Breast epithelium (tissue), 4 donors: ENCODE data around the gene CHSY3. TPM values are rescaled to one million over a fixed set of nuclear protein-coding genes. Genes with fewer than 3 reads are reported as not detected.
A peak's percentile ranks its signal among the peaks of the same experiment; 100 is the strongest.

ENCODE experiments used
- DNase-seq, 2 donors: peaks; one replicate each; pipeline ENCODE4 v3.0.0-alpha.2; 2019; ENCODE audit warnings: low spot score in 2 of 2
- H3K27ac ChIP-seq, 2 donors: fragments of 200-600 bp; sonication (generic) in 1 of 2; one replicate each; pipeline ENCODE4 v1.5.1; 2016 to 2019; ENCODE audit warnings: mild to moderate bottlenecking in 1 of 2
- H3K27me3 ChIP-seq, 2 donors: fragments of 200-600 bp; sonication (generic) in 1 of 2; one replicate each; pipeline versions ENCODE4 v1.5.1 to v1.6.0; 2017 to 2019; ENCODE audit warnings: control low read depth in 1 of 2, mild to moderate bottlenecking in 1 of 2
- H3K36me3 ChIP-seq: fragments of 200-600 bp; one replicate; pipeline ENCODE4 v1.5.1; 2019
- H3K4me1 ChIP-seq, 2 donors: fragments of 200-600 bp; sonication (generic); one replicate each; pipeline ENCODE4 v1.5.1; 2016 to 2019; ENCODE audit warnings: control low read depth in 1 of 2
- H3K4me3 ChIP-seq, 3 donors: fragments of 200-600 bp; sonication (generic); 1 replicate in 2 of 3; 2 replicates in 1 of 3; pipeline ENCODE4 v1.5.1; 2016 to 2019; ENCODE audit warnings: mild to moderate bottlenecking in 3 of 3, moderate library complexity in 2 of 3
- H3K9me3 ChIP-seq, 2 donors: fragments of 200-600 bp; sonication (generic) in 1 of 2; one replicate each; pipeline ENCODE4 v1.5.1; 2016 to 2019; ENCODE audit warnings: control low read depth in 1 of 2
- POLR2A ChIP-seq: fragments of 450-650 bp; IDR thresholded peaks from one replicate; pipeline ENCODE4 v1.6.1; 2016; ENCODE audit warnings: antibody characterized with exemption, mild to moderate bottlenecking, moderate library complexity
- POLR2AphosphoS5 ChIP-seq, 3 donors: sonication (generic); formaldehyde crosslinking; IDR thresholded peaks; one replicate each; pipeline ENCODE4 v1.6.1; 2017; ENCODE audit warnings: antibody characterized with exemption in 3 of 3
- intact Hi-C: fragments of 100-400 bp; cut with DNase I; formaldehyde crosslinking; loops from one replicate; pipeline ENCODE4 v1.15.1; 2023; ENCODE audit warnings: low total_unique reads
- total RNA-seq, 3 donors: library from RNA; depleted of rRNA; stranded (reverse); fragments of >200 nt; gene quantifications; one replicate each; pipeline ENCODE4 v1.1.0, GENCODE V29; 2016
- TF ChIP-seq, protein P1 (sequence below), 3 donors: fragments of 450-650 bp; IDR thresholded peaks; one replicate each; pipeline ENCODE4 v1.5.1; 2016 to 2017; ENCODE audit warnings: antibody characterized with exemption in 3 of 3, mild to moderate bottlenecking in 3 of 3, moderate library complexity in 3 of 3

The CHSY3 gene
- total RNA-seq, 3 donors from 2014 or later: 2.5 to 4.9 (median 3.7) TPM

DNA sequence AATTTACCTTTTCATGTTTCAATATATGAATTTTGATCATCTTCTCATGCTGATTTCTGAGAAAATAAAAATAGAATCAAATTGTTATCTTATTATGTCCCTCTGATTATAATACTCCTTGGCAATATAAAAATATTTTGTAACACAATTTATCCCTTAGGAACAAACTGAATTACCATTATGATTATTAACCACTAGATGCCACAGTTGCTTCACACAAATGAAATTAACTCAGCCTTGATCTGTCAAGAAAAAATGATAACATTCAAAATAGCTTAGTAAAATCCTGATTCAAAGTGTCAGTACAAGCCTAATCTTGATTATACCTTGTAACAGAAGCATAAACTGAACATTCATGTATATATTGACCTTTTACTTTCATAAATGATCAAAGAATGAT, 4.8 kb upstream of the CHSY3 start:
- H3K36me3 ChIP-seq: no peaks in the 10 kb centered on the region
- H3K4me3 ChIP-seq: no peak overlapping the region
- H3K4me1 ChIP-seq: no peaks in the 10 kb centered on the region
- no peaks in the 10 kb centered on the region for H3K27me3 ChIP-seq
- DNase-seq: no peak
- no peaks in the 10 kb centered on the region for H3K9me3 ChIP-seq
- no peak for TF ChIP-seq POLR2A
- TF ChIP-seq, protein P1, sequence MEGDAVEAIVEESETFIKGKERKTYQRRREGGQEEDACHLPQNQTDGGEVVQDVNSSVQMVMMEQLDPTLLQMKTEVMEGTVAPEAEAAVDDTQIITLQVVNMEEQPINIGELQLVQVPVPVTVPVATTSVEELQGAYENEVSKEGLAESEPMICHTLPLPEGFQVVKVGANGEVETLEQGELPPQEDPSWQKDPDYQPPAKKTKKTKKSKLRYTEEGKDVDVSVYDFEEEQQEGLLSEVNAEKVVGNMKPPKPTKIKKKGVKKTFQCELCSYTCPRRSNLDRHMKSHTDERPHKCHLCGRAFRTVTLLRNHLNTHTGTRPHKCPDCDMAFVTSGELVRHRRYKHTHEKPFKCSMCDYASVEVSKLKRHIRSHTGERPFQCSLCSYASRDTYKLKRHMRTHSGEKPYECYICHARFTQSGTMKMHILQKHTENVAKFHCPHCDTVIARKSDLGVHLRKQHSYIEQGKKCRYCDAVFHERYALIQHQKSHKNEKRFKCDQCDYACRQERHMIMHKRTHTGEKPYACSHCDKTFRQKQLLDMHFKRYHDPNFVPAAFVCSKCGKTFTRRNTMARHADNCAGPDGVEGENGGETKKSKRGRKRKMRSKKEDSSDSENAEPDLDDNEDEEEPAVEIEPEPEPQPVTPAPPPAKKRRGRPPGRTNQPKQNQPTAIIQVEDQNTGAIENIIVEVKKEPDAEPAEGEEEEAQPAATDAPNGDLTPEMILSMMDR (IDR thresholded peaks at IDR 0.05): peak in 2 of 3 donors; percentile 31 to 35
- intact Hi-C loops: no loop called here
- H3K27ac ChIP-seq: no peak overlapping the region

DNA sequence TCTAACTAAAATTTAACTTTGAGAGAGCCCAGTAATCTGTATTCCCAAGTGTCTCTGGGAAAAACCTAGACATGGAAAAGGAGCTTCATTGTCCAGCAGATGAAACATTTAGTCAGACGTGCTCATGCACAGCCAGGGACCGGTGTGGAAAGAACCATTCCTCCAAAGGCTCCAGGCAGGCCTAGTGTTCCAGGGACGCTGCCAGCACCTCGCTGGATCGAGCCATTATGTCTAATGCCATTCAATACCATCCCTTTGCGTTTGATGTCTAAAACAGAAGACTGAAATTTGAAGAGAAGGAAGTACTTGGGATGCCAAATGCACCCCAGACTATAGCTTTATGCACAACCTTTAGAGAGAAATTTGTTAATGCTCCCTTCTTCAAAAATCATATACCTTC, 1.4 kb upstream of the CHSY3 start:
- no peak for DNase-seq
- H3K9me3 ChIP-seq: no peaks in the 10 kb centered on the region
- H3K4me3 ChIP-seq: no peak overlapping the region
- H3K27ac ChIP-seq: no peak overlapping the region
- TF ChIP-seq POLR2A (no peak), POLR2AphosphoS5 (IDR thresholded peaks at IDR 0.05) (no peak)
- TF ChIP-seq, protein P1 (IDR thresholded peaks at IDR 0.05): no peak
- peaks cover 0 to 7% of the 10 kb centered on the region in 2 donors for H3K4me1 ChIP-seq
- H3K36me3 ChIP-seq: no peaks in the 10 kb centered on the region
- H3K27me3 ChIP-seq: no peaks in the 10 kb centered on the region
- intact Hi-C loops: no loop called here

DNA sequence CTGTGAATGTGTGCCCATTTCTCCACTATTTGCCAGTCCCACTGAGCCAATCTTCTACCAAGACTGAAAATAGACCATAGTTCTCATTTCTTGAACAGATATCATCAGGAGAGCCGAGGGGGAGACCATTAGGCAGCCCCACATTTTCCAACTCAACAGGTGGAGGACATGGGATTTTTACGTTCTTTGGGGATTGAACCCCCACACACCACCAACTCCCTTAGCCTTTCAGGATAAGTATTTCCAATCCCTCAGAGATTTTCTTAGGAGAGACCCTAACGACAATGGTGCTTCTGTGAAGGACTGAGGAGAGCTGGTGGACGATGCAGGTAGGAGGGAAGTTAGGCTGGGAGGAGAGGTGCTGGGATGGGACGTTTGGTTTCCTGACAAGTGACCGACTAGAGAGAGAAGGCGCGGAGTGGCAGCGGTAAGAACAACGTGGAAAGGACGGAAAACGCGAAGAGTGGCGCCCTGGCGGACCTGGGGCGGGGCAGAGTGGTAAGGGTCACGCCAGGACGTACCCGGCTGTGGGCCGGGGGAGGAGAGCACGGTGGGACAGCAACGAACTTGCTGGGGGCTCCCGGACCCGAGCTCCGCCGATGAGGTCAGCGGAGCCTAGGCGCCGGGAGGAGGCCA, 681 bp upstream of the CHSY3 start:
- H3K9me3 ChIP-seq: no peaks in the 10 kb centered on the region
- H3K4me1 ChIP-seq: peaks cover 0 to 7% of the 10 kb centered on the region in 2 donors
- H3K36me3 ChIP-seq: no peaks in the 10 kb centered on the region
- DNase-seq: no peak
- peak in 1 of 3 donors; percentile 13 for TF ChIP-seq POLR2AphosphoS5 (IDR thresholded peaks at IDR 0.05)
- TF ChIP-seq, protein P1 (IDR thresholded peaks at IDR 0.05): no peak
- H3K4me3 ChIP-seq: peak overlapping the region; percentile 59 to 69 (median 61)
- H3K27me3 ChIP-seq: no peaks in the 10 kb centered on the region
- intact Hi-C loops: no loop called here
- H3K27ac ChIP-seq: peak overlapping the region; percentile 56 to 90

DNA sequence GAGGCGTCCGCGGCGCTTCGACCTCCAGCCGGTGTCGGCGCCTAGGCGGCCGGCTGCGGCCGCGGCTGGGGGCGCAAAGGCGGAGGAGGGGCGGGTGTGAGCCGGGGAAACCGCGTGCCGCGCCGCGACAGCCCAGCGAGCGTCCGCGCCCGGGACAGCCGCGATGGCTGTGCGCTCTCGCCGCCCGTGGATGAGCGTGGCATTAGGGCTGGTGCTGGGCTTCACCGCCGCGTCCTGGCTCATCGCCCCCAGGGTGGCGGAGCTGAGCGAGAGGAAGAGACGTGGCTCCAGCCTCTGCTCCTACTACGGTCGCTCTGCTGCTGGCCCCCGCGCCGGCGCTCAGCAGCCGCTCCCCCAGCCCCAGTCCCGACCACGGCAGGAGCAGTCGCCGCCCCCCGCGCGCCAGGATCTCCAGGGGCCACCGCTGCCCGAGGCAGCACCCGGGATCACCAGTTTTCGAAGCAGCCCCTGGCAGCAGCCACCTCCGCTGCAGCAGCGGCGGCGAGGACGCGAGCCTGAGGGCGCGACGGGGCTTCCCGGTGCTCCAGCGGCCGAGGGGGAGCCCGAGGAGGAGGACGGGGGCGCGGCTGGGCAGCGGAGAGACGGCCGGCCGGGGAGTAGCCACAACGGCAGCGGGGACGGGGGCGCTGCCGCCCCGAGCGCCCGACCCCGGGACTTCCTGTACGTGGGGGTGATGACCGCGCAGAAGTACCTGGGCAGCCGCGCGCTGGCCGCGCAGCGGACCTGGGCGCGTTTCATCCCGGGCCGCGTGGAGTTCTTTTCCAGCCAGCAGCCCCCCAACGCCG, 605 bp downstream of the CHSY3 start:
- Histone ChIP-seq H3K27ac (peak overlapping the region; percentile 56 to 90), H3K27me3 (no peaks in the 10 kb centered on the region), H3K9me3 (no peaks in the 10 kb centered on the region), H3K4me3 (peak overlapping the region; percentile 59 to 69 (median 61)), H3K4me1 (peaks cover 0 to 7% of the 10 kb centered on the region in 2 donors), H3K36me3 (no peaks in the 10 kb centered on the region)
- intact Hi-C loops: no loop called here
- no peak for DNase-seq
- TF ChIP-seq POLR2AphosphoS5 (IDR thresholded peaks at IDR 0.05): no peak
- no peak for TF ChIP-seq POLR2A
- TF ChIP-seq, protein P1 (IDR thresholded peaks at IDR 0.05): no peak

DNA sequence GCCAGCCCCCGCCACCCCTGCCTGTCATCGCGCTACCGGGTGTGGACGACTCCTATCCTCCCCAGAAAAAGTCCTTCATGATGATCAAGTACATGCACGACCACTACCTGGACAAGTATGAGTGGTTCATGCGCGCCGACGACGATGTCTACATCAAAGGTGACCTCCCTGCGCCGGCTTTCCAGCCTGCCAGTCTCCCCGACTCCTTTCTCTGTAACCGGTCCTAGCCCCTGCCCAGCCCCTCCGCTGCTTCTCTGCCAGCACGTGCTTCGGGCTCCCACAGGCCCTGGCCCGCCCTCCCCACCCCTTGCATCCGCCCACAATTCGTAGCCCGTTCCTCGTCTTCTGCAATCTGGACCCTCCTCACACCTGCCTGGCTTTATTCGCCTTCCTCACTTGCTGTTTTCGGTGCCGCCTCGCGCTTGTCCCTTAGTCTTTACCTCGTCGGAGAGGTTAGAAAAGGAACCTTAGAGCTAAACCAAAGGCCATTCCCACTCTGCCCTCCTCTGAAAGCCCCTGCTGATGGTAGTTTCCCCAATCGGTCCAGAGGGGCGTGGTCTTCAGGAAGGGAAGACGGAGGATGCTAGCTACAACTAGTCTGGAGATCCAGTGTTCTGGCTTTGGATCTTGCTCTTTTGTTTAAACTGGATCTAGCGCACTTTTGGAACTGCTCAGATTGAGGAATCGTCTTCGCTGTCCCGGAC, 1.4 kb downstream of the CHSY3 start:
- Histone ChIP-seq H3K4me1 (peaks cover 0 to 7% of the 10 kb centered on the region in 2 donors), H3K4me3 (peak overlapping the region; percentile 59 to 69 (median 61)), H3K36me3 (no peaks in the 10 kb centered on the region), H3K9me3 (no peaks in the 10 kb centered on the region), H3K27ac (peak overlapping the region in 1 of 2 donors; percentile 90), H3K27me3 (no peaks in the 10 kb centered on the region)
- TF ChIP-seq POLR2AphosphoS5 (IDR thresholded peaks at IDR 0.05) (no peak), POLR2A (no peak)
- TF ChIP-seq, protein P1 (IDR thresholded peaks at IDR 0.05): no peak
- DNase-seq: no peak
- intact Hi-C loops: no loop called here
